GM10847 (cell line): Measurements from ENCODE around the gene AADACL2.

Experiments used
- POLR2A ChIP-seq: IDR thresholded peaks from 2 replicates; pipeline ENCODE4 v1.6.1; 2011; ENCODE audit not compliant: insufficient read length; ENCODE audit errors: extremely low read depth

The AADACL2 gene

DNA sequence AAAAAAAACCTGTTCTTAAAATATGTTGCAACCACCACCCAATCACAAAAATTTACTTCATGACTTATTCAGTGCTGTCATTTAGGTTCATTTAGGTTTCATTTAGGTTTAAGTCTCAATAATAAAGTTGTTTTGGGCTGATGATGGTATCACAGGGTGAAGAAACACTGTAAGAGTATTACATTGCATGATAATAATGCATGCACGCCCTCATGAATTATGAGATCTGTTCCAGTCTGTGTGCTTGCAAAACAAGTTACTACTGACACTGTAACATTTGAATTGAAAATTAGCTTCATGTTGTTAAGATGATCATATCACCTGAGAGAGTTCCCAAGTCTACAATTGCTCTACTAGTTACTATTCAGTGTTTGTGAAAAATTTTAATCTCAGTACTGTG lies at the start of gene AADACL2:
Gene AADACL2 (plus strand): TSS at position 315 of the 400 bp plus-strand sequence. CDS start 109 bp downstream, outside the sequence.
- TF ChIP-seq POLR2A: no peak

- no peak for TF ChIP-seq POLR2A
These were observed 49.6 kb upstream of the AADACL2 start for GRCh38 chr3:151684094-151684493.

- TF ChIP-seq POLR2A: no peak
These were observed 47.5 kb upstream of the AADACL2 start for GRCh38 chr3:151686257-151686656.

DNA sequence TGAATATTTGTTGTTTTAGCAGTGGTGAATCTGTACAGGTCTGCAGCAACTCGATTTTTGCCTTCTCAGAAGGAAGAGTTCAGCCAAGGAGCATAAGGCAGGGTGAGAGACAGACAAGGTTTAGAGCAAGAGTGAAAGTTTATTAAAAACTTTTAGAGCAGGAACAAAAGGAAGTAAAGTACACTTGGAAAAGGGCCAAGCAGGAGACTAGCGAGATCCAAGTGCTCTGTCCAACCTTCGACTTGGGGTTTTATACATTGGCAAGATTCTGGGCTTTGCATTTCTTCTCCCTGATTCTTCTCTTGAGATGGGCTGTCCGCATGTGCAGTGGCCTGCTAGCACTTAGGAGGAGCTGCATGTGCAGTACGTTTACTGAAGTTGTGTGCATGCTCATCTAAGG lies 46.7 kb upstream of the AADACL2 start:
- no peak for TF ChIP-seq POLR2A

DNA sequence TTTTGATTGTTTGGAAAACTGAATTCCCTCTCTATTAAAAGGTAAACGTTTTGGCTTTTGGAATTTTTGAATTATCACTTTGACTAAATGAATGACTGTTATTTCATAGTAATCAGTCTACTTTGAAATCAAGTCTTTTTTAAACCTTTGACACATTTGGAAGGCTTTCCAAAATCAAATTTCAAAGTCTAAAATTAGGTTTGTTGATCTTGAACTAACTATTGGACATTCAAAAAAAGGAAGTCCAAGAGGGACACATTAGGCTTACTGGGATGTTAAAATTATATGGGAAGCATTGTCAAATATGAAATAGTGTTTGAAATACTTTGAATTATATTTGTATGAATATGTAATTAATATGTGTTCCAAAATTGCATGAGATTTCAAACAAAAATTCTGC lies 45.2 kb upstream of the AADACL2 start:
- no peak for TF ChIP-seq POLR2A

- no peak for TF ChIP-seq POLR2A
These were observed 43.1 kb upstream of the AADACL2 start for GRCh38 chr3:151690645-151691044.

- no peak for TF ChIP-seq POLR2A
These were observed 36.2 kb upstream of the AADACL2 start for GRCh38 chr3:151697496-151697895.

GRCh38 chr3:151707216-151707615 lies 26.5 kb upstream of the AADACL2 start:
- TF ChIP-seq POLR2A: no peak

- no peak for TF ChIP-seq POLR2A
These were observed 24.9 kb upstream of the AADACL2 start for GRCh38 chr3:151708868-151709267.

- TF ChIP-seq POLR2A: no peak
These were observed 23.9 kb upstream of the AADACL2 start for GRCh38 chr3:151709847-151710246.

GRCh38 chr3:151721294-151721693 lies 12.4 kb upstream of the AADACL2 start:
- TF ChIP-seq POLR2A: no peak

DNA sequence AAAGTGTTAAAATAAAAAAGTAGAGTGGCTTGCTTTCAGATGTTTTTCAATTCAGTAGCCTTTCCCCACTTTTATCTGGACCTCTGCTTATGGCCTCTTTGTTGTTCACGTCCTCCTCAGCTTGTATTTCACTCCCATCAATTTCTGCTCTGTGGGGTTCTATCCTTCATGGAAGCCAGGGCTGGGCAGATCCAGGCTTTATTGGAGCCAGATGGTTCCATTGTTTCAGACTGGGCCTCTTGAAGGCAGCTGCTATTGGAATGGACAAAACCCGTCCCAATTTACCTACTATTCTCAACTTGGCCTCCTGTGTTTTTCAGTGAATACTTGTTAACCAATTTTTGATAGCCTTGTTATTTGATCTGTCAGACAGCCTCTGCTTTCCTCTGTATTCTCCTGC lies 10.9 kb upstream of the AADACL2 start:
- no peak for TF ChIP-seq POLR2A

DNA sequence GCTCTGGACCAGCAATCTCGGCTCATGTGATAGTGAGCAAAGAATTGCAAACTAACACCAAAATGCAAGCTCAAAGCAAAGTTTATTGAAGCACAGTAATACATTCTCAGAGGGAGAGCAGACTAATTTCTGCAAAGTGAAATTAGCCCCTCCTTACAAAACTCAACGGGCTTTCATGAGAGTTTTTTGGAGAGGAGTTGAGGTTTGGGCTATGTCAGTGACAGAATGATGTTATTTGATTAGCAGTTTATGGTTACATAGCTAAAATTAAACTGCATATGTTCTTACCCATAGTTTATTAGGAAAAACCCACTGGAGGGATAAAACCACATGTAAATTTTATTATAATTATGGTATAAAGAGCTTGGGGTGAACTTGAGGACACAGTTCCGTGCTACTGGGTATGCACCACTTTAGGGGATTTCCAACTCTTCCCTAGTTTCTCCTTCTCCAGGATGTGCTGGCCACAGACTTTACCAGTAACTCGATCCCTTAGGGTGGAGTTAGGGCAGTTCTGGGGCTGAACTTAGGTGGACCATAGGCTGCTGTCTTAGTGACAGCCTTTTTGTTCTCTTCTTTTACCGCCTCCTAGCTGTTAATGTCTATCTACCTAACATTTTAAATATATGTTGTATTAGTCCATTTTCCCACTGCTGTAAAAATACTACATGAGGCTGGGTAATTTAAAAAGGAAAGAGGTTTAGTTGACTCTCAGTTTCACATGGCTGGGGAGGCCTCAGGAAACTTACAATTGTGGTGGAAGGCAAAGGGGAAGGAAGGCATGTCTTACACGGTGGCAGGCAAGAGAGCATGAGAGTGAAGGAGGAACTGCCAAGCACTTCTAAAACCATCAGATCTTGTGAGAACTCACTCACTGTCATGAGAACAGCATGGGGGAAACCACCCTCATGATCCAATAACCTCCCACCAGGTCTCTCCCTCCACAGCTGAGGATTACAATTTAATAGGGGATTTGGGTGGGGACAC lies 8.9 kb upstream of the AADACL2 start:
- TF ChIP-seq POLR2A: no peak

- no peak for TF ChIP-seq POLR2A
These were observed 7.7 kb upstream of the AADACL2 start for GRCh38 chr3:151726016-151726415.

DNA sequence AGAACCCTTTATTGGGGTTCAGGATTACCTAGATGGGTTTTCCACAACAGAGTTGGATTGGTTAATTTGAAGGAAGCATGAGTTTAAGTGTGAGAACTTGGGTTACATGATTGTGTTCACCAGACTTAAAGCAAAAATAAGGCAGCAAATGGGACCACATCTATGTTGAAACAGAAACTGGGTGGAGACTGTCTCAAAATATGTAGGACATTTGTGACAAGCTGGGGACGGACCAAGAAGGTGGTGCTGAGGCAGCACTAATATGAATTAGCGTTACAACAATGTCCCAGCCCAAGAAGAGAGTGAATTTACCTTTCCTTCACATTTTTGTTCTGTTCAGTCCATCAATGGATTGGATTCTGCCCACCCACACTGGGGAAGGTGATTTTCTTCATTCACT lies 866 bp upstream of the AADACL2 start:
- TF ChIP-seq POLR2A: no peak

DNA sequence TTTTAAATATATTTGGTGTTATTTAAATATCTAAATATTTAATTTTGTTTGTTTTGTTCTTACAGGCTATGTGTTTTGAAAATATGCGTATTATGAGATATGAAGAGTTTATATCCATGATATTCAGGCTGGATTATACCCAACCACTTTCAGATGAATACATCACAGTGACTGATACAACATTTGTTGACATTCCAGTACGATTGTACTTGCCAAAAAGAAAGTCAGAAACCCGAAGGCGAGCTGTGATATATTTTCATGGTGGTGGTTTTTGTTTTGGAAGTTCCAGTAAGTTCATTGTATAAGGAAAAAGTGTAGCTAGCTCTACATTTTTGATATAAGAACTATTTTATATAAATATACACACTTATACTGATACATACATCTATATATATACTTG lies 6.9 kb downstream of the AADACL2 start:
- no peak for TF ChIP-seq POLR2A

- TF ChIP-seq POLR2A: no peak
These were observed 10.1 kb downstream of the AADACL2 start for GRCh38 chr3:151743855-151744254.
